ENCODE results near the gene NMT2.

NMT2 gene

GRCh38 chr10:15180736-15181135 is 12.2 kb upstream of the NMT2 start:
- DNase-seq: no peak

GRCh38 chr10:15176269-15176668 is 7.8 kb upstream of the NMT2 start:
- no peak for DNase-seq

DNA sequence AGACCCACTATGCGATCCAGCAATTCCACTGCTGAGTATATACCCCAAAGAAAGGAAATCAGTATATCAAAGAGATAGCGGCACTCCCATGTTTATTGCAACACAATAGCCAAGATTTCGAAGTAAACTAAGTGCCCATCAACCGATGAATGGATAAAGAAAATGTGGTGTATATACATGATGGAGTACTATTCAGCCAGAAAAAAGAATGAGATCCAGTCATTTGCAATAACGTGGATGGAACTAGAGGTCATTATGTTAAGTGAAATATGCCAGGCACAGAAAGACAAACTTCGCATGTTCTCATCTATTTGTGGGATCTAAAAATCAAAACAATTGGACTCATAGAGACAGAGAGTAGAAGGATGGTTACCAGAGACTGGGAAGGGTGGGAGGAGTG is 7.1 kb upstream of the NMT2 start:
- DNase-seq: no peak

GRCh38 chr10:15172306-15172840 is 3.9 kb upstream of the NMT2 start:
- DNase-seq: peak; percentile 16

- DNase-seq: peak; percentile 34
Measured at GRCh38 chr10:15169555-15170401, 1.3 kb upstream of the NMT2 start.

- DNase-seq: peak; percentile 69
Measured at GRCh38 chr10:15168786-15169554, 477 bp upstream of the NMT2 start.

DNA sequence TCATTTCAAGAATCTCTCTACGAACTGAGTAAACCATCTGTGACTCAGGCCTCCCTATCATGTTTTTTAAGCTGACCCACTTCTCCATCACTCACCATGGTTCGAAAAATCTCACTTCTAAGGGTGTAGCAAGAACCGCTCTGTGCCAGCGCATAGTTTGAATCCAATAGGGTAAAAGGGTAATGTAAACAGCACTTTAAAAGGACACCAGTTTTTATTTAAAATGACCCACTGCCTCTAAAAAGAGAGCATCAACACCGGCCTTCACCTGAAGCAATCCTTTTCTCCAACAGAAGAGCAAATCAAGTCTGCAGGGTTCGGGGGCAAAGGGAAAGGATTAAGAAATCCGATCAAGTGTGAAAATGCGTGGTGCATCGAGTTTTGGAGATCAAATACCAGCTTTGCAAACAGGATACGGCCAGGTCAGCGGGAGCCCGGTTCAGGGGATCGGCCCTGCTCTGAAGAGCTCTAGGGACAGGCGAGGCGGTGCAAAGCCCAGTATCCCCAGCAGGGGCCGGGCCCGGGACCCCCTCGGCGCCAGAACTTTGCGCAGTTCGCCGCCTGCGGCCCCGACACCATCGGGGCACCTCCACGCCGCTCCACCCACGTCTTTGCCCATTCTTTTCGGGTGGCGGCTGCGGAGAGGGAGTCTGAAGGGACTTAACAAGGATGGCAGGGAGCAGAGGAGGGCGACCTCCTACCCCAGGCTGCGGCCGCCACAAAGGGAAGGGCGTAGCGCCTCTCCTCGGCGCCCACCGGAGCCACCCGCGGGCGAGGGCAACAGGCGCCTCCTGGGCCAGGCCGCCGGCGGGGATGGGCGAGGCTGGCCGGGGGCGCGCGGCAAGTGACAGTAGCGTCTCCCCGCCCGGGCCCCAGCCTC is 842 bp downstream of the NMT2 start:
- peak; percentile 22 for DNase-seq

GRCh38 chr10:15166325-15166724 is 2.2 kb downstream of the NMT2 start:
- no peak for DNase-seq

GRCh38 chr10:15163253-15163828 is 5.2 kb downstream of the NMT2 start:
- no peak for DNase-seq

GRCh38 chr10:15158972-15159371 is 9.5 kb downstream of the NMT2 start:
- no peak for DNase-seq

DNA sequence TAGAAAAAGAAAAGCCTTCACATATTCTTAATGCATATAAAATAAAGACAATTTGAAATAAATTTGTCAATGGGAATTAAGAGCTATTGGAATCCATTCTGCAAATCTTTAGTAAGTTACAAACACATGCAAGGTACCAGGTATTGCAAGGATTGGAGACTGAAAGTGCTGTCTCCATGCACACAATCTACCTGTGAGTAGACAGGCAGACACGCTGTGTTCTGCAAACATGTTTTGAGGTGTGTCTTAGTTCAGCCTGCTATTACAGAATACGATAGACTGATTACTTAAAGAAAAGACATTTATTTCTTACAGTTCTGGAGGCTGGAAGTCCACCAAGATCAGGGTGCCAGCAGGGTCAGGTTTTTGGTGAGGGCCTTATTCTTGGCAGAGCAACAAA is 10.0 kb downstream of the NMT2 start:
- no peak for DNase-seq

- no peak for DNase-seq
Measured at GRCh38 chr10:15155978-15156656, 12.4 kb downstream of the NMT2 start.

- no peak for DNase-seq
Measured at GRCh38 chr10:15152556-15152955, 15.9 kb downstream of the NMT2 start.

DNA sequence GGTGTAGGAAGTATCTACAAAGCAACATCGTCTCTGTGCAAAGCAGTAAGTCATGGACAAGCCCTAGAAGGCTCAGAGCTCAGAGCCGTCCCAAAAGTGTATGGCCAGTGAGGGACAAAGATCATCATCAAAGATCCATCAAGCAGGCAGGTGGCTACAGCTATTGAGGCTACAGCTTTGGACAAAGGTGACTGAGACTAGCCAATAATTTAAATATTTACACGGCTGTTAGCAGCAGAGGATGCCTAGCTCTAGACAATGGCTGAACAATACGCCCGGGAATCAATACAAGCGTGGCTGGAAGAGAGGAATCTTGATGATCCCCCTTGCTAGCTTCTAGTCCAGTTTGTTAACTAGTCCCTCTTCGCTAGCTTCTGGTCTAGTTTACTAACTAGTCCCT is 17.9 kb downstream of the NMT2 start:
- DNase-seq: no peak

- no peak for DNase-seq
Measured at GRCh38 chr10:15149042-15149771, 19.3 kb downstream of the NMT2 start.

- no peak for DNase-seq
Measured at GRCh38 chr10:15147594-15148392, 20.7 kb downstream of the NMT2 start.

GRCh38 chr10:15146366-15146765 is 22.1 kb downstream of the NMT2 start:
- DNase-seq: no peak

DNA sequence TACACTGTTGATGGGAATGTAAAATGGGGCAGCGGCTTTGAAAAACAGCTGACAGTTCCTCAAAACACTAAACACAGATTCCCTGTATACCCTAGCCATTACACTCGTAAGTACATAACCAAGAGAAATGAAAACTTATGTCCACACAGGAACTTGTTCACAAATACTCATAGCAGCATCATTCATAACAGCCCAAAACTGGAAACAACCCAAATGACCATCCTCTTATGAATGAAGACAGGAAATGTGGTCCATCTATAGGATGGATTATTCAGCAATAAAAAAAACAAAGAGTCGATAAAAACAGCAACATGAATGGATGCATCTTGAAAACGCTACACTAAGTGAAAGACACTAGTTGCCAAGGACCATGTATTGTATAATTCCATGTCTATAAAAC is 23.7 kb downstream of the NMT2 start:
- DNase-seq: no peak

- peak; percentile 74 for DNase-seq
Measured at GRCh38 chr10:15141136-15142054, 27.1 kb downstream of the NMT2 start.

Data from NCI-H2171 treated with DMSO at 0.1 percent for 48 hours (cell line).